Measurements from ENCODE around the gene VPS26C. TPM values are rescaled to one million over a fixed set of nuclear protein-coding genes. Genes with fewer than 3 reads are reported as not detected.

Gene VPS26C
- total RNA-seq, 1 donor from 2014 or later: 80.8 TPM

DNA sequence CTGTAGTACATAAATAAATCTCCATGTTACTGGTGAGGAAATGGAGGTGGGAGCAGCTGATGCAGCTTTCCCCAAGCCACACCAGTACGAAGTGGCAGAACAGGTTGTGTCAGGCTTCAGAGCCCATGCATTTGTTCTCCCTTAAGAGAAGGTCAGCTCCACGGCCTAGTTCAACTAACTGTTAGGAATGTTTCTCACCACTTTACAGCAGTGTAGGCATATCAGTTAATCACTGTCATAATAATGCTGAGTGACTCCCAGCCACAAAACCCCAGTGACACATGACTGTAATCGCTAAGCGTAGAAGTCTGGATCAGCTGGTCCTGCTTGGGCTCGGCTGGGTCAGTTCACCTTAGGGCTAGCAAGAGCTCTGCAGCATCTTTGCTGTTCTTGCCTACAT lies 90.4 kb downstream of the VPS26C start:
- H3K36me3 ChIP-seq (ENCODE audit: control insufficient read depth, insufficient read depth, low read length): no peaks in the 10 kb centered on the region
- TF ChIP-seq, protein P1, sequence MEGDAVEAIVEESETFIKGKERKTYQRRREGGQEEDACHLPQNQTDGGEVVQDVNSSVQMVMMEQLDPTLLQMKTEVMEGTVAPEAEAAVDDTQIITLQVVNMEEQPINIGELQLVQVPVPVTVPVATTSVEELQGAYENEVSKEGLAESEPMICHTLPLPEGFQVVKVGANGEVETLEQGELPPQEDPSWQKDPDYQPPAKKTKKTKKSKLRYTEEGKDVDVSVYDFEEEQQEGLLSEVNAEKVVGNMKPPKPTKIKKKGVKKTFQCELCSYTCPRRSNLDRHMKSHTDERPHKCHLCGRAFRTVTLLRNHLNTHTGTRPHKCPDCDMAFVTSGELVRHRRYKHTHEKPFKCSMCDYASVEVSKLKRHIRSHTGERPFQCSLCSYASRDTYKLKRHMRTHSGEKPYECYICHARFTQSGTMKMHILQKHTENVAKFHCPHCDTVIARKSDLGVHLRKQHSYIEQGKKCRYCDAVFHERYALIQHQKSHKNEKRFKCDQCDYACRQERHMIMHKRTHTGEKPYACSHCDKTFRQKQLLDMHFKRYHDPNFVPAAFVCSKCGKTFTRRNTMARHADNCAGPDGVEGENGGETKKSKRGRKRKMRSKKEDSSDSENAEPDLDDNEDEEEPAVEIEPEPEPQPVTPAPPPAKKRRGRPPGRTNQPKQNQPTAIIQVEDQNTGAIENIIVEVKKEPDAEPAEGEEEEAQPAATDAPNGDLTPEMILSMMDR (IDR thresholded peaks at IDR 0.05; ENCODE audit: insufficient read depth, low read length, poor library complexity, severe bottlenecking): no peak
- H3K4me3 ChIP-seq (ENCODE audit: low read depth, low read length): no peak overlapping the region
- no peak for DNase-seq (ENCODE audit: low read depth)
- H3K27me3 ChIP-seq (ENCODE audit: control insufficient read depth, insufficient read depth, low read length): no peaks in the 10 kb centered on the region

Other genes starting within 250 kb of the VPS26C start
- gene PIGP, start 194.3 kb downstream of the VPS26C start, total RNA-seq: 11.4 and 15.9 TPM in 2 replicates
- 126 and 139 TPM in 2 replicates for gene TTC3, start 194.1 kb downstream of the VPS26C start, total RNA-seq
- gene DYRK1A, start 99.4 kb upstream of the VPS26C start, total RNA-seq: 41.7 and 53.1 TPM in 2 replicates

All from kidney epithelial cell (primary cell).